Stimulated activated CD8-positive, alpha-beta memory T cell treated with anti-CD3 and anti-CD28 coated beads, Interleukin-2, amount 100 ng/mL, for 1 hour (primary cell): Measurements from ENCODE around the gene C2orf68.
A peak's percentile ranks its signal among the peaks of the same experiment; 100 is the strongest.
"Not testable (repeated sequence)": the region's sequence is repeated elsewhere in the genome, so short reads cannot be mapped to it uniquely, and the experiment has no call there.

Experiments
- DNase-seq, 2 donors: peaks; one replicate each; pipeline ENCODE4 v3.0.0-alpha.2; 2020; ENCODE audit warnings: low read depth in 2 of 2

Gene C2orf68

DNA sequence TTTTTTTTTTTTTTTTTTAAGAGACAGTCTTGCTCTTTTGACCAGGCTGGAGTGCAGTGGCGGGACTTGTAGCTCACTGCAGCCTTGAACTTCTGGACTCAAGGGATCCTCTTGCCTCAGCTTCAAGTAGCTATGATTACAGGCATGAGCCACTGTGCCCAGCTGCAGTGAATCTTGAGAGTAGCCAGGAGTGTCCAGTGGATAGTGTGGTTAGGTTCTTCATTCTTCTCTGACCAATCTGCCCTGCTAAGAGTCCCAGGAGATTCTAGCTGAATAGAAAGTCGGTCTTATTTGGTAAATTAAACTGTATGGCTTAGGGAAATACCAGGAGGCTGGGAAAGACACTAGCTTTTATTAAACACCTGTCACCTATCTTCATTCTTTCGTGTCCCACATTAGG, 19.4 kb upstream of the C2orf68 start:
- no peak for DNase-seq

DNA sequence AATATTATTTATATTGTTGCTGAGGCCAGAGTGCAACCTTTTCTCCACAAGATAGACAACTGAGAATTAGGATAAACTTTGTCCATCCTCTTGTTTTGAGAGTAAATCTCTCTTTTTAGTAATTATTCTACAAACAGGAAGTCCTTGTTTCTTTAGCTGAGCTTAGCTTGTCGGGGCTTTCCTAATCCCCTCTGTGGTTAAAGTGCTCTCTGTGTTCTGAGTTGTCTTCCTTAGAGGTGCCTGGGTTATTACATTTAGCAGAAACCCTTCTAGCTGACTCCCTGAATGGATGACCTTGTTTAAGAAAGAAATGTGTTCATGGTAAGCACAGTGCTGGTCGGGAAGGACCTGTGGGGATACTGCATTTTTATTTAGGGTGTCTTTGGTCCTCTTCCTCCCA, 16.8 kb upstream of the C2orf68 start:
- no peak for DNase-seq

DNA sequence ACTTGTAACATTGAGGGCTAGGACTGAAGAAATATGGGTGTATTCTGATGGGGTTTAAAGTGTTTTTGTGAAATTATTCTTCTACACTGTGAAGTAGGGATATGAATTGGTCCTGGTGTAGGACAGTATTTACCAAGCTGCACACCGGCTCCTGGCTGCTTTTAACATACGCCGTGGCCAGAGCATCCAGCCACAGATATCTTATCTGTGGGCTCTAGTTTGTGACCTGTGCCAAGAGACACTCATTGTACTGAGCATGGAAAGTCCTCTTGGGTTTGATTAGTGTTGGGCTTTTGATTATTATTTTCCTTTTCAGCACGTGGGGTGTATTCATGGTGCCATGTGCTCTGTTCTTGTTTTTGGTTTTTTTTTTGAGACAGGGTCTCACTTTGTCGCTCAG, 12.1 kb upstream of the C2orf68 start:
- no peak for DNase-seq

DNA sequence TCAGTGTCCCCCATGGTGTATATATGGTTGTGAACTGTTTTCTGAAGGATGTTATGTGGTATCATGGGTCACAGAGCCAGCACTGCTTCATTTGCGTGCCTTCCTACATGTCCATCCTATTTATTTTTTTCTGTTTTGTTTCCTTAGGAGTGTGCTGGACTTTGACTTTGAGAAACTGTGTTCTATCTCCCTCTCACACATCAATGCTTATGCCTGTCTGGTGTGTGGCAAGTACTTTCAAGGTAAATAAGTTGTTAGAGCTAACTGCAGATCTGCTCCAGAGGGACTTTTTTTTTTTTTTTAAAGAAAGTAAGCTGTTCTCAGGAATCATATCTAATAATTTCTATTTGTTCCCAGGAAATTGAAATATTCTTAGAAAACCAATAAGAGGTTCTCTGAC, 9.5 kb upstream of the C2orf68 start:
- no peak for DNase-seq

DNA sequence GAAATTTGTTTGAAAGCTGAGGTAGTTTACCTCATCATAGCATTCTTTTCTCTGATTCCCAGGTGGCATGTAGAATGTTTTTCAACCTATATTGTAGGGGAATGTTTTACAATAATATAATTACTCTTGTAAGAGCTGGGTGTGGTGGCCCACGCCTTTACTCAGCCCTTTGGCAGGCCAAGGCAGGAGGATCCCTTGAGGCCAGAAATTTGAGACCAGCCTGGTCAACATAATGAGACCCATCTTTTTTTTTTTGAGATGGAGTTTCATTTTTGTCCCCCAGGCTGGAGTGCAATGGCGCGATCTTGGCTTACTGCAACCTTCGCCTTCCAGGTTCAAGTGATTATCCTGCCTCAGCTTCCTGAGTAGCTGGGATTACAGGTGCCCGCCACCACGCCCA, 7.8 kb upstream of the C2orf68 start:
- no peak for DNase-seq

DNA sequence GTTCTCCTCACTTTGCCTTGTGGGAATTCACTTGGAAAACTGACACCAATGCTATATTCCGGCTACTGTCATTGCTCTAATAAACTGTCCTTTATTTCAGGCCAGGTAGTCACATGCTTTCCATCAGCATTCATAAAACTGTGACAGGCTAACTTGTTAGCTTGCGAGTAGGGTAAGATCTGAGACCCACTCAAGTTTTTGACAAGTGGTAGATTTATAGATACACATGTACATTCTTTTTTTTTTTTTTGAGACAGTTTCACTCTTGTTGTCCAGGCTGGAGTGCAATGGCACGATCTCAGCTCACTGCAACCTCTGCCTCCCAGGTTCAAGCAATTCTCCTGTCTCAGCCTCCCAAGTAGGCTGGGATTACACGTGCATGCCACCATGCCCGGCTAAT, 5.9 kb upstream of the C2orf68 start:
- not testable (repeated sequence) for DNase-seq

DNA sequence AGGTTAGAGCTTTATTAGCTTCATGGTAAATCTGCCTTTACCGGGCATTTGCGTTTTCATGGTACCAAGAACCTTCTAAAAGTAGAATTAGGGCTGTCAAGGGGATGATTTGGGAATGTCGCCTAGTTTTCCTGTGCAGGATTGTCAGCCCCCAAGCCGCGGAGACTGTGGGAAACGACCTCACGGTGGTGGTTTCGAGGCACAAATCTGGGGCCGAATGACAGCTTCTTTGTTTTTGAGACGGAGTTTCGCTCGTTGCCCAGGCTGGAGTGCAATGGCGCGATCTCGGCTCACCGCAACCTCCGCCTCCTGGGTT, 3.5 kb upstream of the C2orf68 start:
- no peak for DNase-seq

DNA sequence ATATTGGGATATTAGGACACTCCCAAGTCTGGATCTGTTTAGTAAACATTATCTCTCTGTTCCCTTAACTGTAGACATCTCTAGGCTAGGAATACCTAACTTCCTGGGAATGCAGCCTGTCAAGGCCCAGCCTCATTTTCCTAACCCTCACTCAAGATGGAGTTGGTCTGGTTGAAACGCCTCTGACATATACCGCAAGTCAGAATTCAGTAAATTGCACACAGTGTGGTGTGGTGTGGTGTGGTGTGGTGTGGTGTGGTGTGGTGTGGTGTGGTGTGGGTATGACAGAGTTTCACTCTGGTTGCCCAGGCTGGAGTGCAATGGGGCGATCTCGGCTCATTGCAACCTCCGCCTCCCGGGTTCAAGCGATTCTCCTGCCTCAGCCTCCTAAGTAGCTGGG, 2.9 kb upstream of the C2orf68 start:
- DNase-seq = not testable (repeated sequence)

DNA sequence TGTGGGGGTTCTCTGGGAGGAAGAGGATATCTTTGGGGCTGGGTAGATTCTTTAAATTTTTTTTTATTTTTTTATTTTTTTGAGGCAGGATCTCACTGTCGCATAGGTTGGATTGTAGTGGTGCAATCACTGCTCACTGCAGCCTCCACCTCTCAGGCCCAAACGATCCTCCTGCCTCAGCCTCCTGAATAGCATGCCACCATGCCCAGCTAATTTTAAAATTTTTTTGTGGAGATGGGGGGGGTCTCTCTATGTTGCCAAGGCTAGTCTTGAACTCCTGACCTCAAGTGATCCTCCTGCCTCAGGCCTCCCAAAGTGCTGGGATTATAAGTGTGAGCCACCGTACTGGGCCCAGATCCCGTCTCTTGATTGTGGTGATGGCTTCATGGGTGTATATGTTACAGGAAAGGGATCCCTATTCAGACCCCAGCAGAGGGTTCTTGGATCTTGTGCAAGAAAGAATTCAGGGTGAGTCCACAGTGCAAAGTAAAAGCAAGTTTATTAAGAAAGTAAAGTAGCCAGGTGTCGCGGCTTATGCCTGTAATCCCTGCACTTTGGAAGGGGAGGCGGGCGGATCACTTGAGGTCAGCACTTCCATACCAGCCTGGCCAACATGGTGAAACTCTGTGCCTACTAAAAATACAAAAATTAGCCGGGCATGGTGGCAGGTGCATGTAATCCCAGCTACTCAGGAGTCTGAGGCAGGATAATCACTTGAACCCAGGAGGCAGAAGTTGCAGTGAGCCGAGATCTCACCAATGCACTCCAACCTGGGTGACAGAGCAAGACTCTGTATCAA, 2.0 kb upstream of the C2orf68 start:
- DNase-seq = no peak

DNA sequence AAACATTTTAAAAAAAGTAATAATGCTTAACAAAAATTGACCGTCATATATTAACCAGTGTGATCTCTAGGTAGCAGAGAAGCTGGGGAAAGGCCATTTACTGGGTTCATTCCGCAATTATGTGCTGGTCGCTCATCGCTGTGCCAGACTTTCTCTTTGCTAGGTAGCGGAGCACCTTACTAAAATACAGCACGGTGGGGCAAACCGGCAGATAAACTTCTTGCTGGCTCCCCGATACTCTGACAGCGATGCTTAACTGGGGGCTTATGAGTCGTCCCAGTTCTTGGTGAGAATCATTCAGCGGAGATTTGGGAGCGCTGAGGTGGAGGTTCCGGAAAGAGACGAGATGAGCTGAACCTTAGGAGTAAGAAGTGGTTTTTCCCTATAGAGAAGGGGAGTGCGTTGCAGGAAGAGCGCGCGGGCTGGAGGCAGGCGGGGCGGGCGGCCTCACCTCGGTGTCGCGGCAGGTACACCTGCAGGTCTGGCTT, 605 bp downstream of the C2orf68 start:
- no peak for DNase-seq

DNA sequence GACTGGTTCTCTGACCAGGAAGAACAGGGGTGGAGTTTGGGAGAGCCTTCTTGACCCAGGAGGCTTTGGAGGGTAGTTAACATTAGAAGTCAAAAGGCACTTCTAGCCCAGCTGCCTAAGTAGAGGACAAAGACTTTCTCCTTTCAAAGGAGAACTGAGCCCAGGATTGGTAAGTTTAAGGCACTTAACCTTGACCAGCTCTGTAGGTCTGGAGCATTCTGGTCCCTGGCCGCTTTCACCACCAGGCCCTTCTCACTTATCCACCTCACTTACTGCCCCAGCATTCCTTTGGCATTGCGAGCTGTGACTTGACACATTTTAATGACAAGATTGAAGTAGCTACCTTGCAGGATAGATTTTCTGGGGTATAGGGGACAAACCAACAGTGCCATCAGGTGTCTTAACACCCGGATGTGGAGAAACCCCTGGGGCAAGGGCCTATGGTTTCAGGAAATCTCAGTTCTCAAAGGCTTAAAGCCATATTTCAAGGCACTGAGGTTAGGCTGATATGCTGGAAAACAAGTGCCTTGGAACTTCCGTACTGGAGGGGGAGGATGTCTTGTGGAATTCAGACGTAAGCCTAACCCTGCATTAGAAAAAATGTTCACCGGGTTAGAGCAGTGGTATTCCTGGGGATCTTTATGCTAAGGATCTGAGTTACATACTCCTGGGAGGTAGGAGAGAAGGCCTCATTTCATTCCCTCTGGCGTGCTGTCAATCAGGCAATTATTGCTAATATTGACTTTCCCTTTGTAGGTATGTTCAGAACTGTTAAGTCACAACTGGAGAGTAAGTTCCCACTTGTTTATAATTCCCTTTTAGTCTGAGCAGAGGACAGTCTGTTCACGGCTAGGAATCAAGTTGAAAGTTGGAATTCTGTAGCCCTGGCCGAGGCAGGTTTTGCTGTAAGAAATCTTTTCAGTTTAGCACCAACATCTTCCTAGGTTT, 4.3 kb downstream of the C2orf68 start:
- no peak for DNase-seq

DNA sequence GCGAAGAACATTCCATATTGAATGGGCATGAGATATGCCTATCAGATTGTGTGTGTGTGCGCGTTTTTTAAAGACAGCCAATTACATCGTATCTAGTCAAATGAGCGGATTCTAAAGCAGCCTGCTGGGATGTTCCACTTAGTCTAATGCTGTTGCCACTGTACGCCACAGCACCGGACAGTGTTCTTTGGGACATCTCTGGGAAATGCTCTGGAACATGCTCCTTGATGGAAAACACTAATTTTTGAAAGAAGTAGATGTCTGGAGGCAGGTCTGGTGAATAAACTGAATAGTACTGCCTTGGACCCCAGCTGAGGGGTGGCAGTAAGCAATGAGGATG, 5.8 kb downstream of the C2orf68 start:
- DNase-seq = no peak

DNA sequence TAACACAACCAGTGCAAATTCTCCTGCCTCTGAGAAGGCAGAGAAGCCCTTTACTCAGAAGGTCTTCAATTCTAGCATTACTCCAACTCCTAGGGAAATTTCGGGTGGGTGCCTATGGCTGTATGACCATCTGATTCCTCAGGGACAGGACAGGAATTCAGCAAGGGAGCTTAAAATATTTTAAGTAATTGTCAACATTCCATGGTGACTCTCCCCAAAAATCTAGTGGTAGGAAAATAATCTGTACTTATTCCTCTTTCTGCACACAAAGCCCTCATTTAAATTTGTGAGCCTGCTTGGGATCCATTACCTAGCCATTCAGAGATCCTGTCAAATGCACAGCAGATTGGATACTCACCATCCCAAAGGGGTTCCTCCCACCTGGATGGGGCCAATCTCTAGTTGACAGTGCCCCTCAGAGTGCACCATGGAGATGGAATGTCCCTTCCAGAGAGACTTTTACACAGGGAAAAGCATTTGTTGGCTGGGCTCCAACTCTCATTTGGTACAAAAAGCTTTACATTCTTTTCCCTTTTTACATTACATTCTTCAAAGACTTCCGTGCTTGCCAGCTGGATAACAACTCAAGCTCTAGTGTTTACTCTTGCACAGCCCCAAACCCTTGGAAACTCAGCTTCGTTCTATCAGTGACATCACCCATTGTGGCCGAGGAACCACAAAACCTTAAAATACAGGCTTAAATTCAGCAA, 6.3 kb downstream of the C2orf68 start:
- no peak for DNase-seq

DNA sequence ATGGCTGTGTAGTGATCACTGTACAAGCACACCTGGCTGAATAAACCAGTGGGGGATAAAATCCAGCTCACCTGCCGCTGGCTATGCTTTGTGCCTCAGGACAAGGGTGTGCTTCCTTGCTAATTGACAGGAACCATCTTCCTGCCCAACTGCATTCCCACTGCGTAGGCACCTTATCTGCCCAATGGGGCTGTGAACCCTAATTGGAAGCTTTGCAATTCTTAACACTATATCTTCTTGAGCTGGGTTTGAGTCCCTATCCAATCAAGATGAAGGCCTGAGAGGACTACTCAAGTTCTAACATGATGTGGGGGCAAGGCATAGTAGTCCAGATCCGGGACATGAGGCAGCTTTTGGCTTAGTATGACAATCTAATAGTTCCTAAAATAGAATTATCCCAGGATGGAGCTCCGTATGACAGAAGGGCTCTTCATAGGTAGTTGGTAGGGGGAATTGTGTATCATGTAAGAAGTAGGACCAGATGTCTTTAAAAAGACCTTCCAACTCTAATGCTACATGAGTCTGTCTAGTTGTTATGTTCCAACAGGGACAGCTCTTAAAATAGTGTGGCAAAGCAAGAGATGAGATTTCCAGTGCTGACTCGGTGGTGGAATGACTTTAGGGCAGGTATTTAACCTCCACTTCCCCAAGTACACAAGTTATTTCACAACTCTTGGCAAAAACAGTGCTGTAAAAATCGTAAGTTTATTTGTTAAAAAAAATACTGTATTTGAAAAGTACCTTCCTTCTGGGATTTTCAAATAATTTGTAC, 7.1 kb downstream of the C2orf68 start:
- no peak for DNase-seq

DNA sequence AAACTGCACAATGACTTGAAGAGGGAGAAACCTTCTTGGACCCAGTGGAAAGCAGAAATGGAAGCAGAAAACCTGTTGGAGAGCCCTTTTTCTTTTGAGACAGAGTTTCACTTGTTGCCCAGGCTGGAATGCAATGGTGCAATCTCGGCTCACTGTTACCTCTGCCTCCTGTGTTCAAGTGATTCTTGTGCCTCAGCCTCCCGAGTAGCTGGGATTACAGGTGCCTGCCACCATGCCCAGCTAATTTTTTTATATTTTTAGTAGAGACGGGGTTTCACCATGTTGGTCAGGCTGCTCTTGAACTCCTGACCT, 7.8 kb downstream of the C2orf68 start:
- not testable (repeated sequence) for DNase-seq

DNA sequence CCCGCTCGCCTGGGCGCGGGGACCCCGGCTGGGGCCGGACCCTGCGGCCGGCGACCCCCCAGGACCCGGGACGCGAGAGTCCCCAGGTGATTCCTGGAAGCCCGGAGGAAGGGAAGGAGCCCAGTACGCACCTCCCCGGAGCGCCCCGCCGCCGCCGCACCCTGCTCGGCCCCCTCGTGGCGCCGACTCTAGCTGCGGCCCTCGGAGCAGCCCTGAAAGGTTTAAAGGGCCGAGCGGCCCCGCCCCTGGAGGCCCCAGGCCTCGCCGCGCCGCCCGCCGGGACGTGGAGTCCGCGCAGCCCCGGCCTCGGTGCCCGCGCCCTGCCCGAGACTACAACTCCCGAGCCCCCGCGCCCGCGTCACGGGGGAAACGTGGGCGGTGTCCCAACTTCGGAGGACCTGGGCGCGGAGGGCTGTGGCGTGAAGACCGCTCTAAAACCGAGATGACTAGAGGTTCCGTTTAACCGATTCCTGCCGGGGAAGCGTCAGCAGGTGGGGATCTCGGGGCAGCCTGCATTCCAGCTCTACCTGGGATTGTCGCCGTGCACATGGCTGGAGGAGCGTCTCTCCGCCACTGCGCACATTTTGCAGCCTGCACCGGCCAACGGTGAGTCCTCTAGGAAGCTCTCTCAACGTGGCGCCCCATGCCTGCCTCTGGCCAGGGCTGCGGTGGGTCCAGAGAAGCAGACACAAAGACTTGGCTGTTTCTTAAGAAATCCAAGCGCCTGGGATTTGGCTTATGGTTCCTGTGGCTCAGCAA, 9.2 kb downstream of the C2orf68 start, which contains the start of gene TMEM150A:
TSS of gene TMEM150A (minus strand) at position 223 of the 759 bp plus-strand sequence. CDS start 750 bp downstream, outside the sequence.
- DNase-seq = peak; percentile 75 to 77

DNA sequence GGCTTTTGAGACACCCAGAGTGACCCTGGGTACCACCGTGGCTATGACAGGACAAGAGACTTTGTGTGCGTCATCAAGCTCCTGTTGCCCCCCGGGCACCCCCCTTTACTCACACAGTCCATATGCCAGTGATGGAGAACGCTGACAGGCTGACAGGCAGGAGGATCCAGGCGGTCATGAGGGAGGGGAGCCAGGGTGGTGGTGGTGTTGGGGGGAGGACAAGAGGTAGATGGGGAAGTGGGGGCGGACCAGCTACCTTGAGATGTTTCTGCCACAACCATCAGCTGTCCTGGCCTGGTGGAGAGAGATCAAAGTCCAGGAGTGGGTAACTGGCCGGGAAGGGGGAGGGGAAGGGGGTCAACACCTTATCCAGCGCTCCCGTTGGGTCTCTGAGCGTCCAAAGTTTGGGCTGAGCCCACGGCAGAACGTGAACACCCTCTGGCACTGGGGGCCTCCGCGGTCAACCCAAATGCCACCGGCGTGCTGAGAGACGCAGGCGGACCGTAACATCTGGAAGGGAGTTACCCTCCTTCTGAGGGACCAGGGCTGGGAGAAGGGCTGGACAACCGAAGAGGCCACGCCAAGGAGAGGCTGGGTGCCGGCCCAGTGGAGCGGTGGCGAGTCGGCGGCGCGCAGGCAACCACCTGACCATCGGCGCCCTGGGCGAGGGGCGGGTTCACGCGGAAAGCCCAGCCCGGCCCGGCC, 9.9 kb downstream of the C2orf68 start:
- no peak for DNase-seq

DNA sequence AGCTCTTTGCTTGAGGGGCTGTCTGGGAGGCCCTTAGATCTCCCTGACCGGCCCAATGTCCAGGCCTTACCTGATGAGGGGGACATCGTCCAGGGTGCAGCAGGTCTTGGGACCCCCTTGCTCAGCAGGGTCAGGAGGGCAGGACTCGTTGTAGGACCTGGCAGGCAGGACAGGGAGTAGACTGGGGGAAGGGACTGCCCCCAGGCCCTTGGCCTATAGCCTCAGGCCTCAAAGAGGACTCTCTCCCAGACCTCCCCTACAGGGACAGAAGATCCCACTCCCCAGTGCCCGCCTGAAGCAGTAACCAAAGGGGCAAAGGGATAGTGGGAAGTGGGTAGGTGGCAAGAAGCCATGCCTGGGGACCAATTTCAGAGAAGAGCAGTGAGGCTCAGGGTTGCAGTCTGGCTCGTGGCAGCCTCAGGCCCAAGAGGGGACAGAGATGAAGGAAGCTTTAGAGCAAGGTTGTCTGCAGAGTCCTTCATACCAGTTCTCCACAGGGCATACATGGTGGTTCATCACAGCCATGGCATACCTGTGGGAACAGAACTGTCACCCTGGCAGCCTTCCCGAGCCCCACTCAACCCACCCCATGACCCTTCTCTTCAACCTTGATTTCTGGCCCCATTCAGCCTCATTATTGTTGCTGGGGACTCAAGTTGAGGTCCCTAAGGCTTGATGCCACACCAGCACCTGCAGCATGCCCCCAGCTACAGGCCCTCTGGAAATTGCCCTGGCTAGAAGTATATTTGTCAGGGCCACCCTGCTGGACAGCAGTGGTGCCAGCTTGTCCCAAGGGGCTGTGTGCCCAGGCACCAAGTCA, 10.7 kb downstream of the C2orf68 start:
- no peak for DNase-seq

DNA sequence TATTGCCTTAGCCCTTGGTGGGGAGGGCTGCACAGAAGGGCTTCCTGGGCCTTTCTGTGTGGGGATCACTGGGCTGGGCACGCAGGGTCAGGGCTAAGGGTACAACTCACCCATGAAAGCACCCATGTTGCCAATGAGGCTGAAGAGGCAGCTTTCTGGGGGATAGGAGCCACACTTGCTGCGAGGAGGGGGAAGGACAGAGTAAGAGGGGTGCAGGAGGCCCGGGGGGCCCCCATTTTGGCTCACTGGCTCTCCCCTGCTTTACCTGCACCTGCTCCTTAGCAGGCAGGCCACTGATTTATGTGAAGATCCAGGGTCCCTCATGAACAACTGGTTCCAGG, 11.7 kb downstream of the C2orf68 start:
- DNase-seq = no peak
